A673 (cell line): Measurements from ENCODE around the gene TECTA. TPM values are rescaled to one million over a fixed set of nuclear protein-coding genes. Genes with fewer than 3 reads are reported as not detected.

ENCODE experiments used
- BruUV-seq: library from RNA; stranded (reverse); fragments of 400-500 nt; replicated peaks from 2 replicates; lab custom pipeline; 2021; lab: Mats Ljungman, UMichigan
- CTCF ChIA-PET: fragments of 300-600 bp; sonication (Branson Sonifier 250); formaldehyde crosslinking; loops from one replicate; lab custom pipeline; 2022; ENCODE audit warnings: antibody characterized with exemption; lab: Charles Lee
- POLR2A ChIA-PET: fragments of 300-600 bp; sonication (Branson Sonifier 250); formaldehyde crosslinking; loops from one replicate; lab custom pipeline; 2022; ENCODE audit warnings: antibody characterized with exemption; ENCODE audit not compliant: low non-redundant PET; lab: Charles Lee
- DNase-seq: peaks from one replicate; pipeline ENCODE4 v3.0.0-alpha.2; 2015; ENCODE audit warnings: low spot score
- H3K27ac ChIP-seq: fragments of 200-600 bp; sonication (generic); 2 replicates; pipeline ENCODE4 v1.5.1; 2016; ENCODE audit warnings: mixed run types, low read depth, mild to moderate bottlenecking, mixed read lengths, antibody characterized with exemption, low read length; ENCODE audit not compliant: poor library complexity, severe bottlenecking
- H3K27me3 ChIP-seq: fragments of 200-600 bp; sonication (generic); replicated peaks from 2 replicates; pipeline ENCODE4 v1.6.1; 2017; ENCODE audit warnings: mixed run types, low read depth, mild to moderate bottlenecking, mixed read lengths, antibody characterized with exemption, low read length; ENCODE audit not compliant: insufficient read depth, poor library complexity
- H3K36me3 ChIP-seq: fragments of 200-600 bp; sonication (generic); 2 replicates; pipeline ENCODE4 v1.6.1; 2016; ENCODE audit warnings: mixed run types, mild to moderate bottlenecking, mixed read lengths, antibody characterized with exemption, low read length; ENCODE audit not compliant: insufficient read depth, poor library complexity, severe bottlenecking
- H3K4me1 ChIP-seq: fragments of 200-600 bp; sonication (generic); 2 replicates; pipeline ENCODE4 v1.6.1; 2017; ENCODE audit warnings: mixed run types, mild to moderate bottlenecking, mixed read lengths, antibody characterized with exemption, low read length; ENCODE audit not compliant: insufficient read depth, poor library complexity, severe bottlenecking
- H3K4me3 ChIP-seq: fragments of 200-600 bp; sonication (generic); 2 replicates; pipeline ENCODE4 v1.5.1; 2016; ENCODE audit warnings: low read depth, mixed run types, mild to moderate bottlenecking, mixed read lengths, low read length; ENCODE audit not compliant: poor library complexity, severe bottlenecking
- H3K9me3 ChIP-seq: fragments of 200-600 bp; sonication (generic); 2 replicates; pipeline ENCODE4 v1.6.1; 2016; ENCODE audit warnings: mixed run types, low read depth, mild to moderate bottlenecking, mixed read lengths, antibody characterized with exemption, low read length; ENCODE audit not compliant: poor library complexity, severe bottlenecking
- EZH2 ChIP-seq: fragments of 200-600 bp; sonication (generic); IDR thresholded peaks from 2 replicates; pipeline ENCODE4 v1.6.1; 2017; ENCODE audit warnings: borderline replicate concordance, low read depth, mild to moderate bottlenecking, mixed read lengths, antibody characterized with exemption, low read length; ENCODE audit not compliant: poor library complexity, severe bottlenecking
- intact Hi-C: fragments of 100-400 bp; cut with micrococcal nuclease; formaldehyde crosslinking; loops from one replicate; pipeline ENCODE4 v1.10.0; 2022; ENCODE audit not compliant: unreplicated experiment
- total RNA-seq: library from RNA; stranded (reverse); gene quantifications from 2 replicates; pipeline ENCODE4 v1.2.3, GENCODE V29; 2021
- TF ChIP-seq, protein P1 (sequence below): fragments of 300-800, 200-600 bp; sonication (generic); conservative IDR thresholded peaks from 2 replicates; pipeline ENCODE4 v1.5.1; 2017; ENCODE audit warnings: low read depth, mild to moderate bottlenecking, antibody characterized with exemption, low read length, moderate library complexity, mixed read lengths

Gene TECTA
- total RNA-seq, 1 experiment from 2014 or later: 0.19 TPM

DNA sequence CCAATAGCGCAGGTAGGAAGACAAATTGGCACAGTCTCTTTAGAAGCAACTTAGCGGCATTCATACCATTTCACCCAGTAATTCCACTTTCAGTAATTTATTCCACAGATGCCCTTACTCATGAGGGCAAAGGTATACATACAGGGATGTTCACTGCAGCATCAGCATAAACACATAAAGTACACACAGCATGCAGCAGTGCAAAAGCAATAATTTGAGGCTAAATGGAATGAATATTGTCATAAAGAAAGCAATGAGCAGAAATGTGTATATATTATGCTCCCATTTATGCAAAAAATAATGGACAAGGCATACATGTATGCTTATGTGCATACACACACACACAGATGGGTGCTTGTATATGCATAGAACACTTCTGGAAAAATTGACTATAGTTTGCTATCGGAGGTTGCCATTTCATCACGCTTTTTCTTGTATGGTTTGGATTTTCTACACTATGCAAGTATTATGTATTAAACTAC is 50.2 kb downstream of the TECTA start:
- BruUV-seq: no TSS peak
- no peak for DNase-seq
- Histone ChIP-seq H3K36me3 (no peaks in the 10 kb centered on the region), H3K27me3 (peaks cover 15% of the 10 kb centered on the region), H3K27ac (no peak overlapping the region), H3K4me1 (no peaks in the 10 kb centered on the region), H3K9me3 (no peaks in the 10 kb centered on the region), H3K4me3 (no peak overlapping the region)
- TF ChIP-seq EZH2: no peak
- TF ChIP-seq, protein P1, sequence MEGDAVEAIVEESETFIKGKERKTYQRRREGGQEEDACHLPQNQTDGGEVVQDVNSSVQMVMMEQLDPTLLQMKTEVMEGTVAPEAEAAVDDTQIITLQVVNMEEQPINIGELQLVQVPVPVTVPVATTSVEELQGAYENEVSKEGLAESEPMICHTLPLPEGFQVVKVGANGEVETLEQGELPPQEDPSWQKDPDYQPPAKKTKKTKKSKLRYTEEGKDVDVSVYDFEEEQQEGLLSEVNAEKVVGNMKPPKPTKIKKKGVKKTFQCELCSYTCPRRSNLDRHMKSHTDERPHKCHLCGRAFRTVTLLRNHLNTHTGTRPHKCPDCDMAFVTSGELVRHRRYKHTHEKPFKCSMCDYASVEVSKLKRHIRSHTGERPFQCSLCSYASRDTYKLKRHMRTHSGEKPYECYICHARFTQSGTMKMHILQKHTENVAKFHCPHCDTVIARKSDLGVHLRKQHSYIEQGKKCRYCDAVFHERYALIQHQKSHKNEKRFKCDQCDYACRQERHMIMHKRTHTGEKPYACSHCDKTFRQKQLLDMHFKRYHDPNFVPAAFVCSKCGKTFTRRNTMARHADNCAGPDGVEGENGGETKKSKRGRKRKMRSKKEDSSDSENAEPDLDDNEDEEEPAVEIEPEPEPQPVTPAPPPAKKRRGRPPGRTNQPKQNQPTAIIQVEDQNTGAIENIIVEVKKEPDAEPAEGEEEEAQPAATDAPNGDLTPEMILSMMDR: no peak
- ChIA-PET POLR2A (no interaction called here), CTCF (no interaction called here)
- intact Hi-C loops: no loop called here

DNA sequence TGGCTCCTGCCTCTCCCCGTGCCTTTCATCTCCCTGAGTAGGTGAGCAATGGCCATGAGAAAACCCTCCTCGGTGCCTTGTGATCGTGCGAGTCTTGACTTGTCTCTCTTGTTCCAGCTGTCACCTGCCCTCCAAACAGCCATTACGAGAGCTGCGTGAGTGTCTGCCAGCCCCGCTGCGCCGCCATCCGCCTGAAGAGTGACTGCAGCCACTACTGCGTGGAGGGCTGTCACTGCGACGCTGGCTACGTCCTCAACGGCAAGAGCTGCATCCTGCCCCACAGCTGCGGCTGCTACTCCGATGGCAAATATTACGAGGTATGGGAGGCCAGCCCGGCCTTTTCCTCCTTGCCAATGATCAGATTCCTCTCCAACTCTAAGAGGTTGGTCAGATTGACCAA is 51.7 kb downstream of the TECTA start:
- intact Hi-C loops: no loop called here
- H3K4me3 ChIP-seq: no peak overlapping the region
- no TSS peak for BruUV-seq

DNA sequence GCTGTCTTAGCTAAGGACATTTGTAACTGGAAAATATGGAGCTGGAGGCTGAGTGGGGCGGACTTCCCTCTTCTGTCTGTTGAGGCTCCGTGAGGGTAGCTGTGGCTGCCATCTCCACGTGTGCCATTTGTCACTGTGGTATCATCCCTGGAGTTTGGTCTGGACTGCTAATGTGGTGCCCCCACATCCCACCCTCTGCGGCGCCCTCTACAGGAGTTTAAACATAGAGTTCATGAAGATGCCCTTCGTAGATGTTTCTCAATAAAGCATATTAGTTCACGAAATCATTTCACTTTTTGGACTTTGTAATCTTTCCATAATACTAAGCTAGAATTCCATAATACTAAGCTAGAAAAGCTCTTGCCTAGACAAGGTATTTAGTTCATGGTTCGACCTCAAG is 52.4 kb downstream of the TECTA start:
- H3K4me3 ChIP-seq: no peak overlapping the region
- TF ChIP-seq, protein P1: peak; percentile 45
- no peak for TF ChIP-seq EZH2
- CTCF ChIA-PET: no interaction called here
- H3K27ac ChIP-seq: no peak overlapping the region
- no peaks in the 10 kb centered on the region for H3K4me1 ChIP-seq
- intact Hi-C loops: no loop called here
- DNase-seq: no peak
- H3K9me3 ChIP-seq: no peaks in the 10 kb centered on the region
- no TSS peak for BruUV-seq
- POLR2A ChIA-PET: no interaction called here
- H3K36me3 ChIP-seq: no peaks in the 10 kb centered on the region
- peaks cover 15% of the 10 kb centered on the region for H3K27me3 ChIP-seq

More for the DNA sequence above, 51.7 kb downstream of the TECTA start:
- peaks cover 15% of the 10 kb centered on the region for H3K27me3 ChIP-seq
- TF ChIP-seq, protein P1: no peak
- no peak for TF ChIP-seq EZH2
- CTCF ChIA-PET: no interaction called here
- no peaks in the 10 kb centered on the region for H3K36me3 ChIP-seq
- no peak overlapping the region for H3K27ac ChIP-seq
- H3K9me3 ChIP-seq: no peaks in the 10 kb centered on the region
- POLR2A ChIA-PET: no interaction called here
- no peaks in the 10 kb centered on the region for H3K4me1 ChIP-seq
- no peak for DNase-seq
